Measurements from ENCODE around the gene CCDC81. TPM values are rescaled to one million over a fixed set of nuclear protein-coding genes. Genes with fewer than 3 reads are reported as not detected.

CCDC81 gene
- total and polyA plus RNA-seq, 4 donors = 2.1 to 17.1 (median 7.1) TPM

- no peak for TF ChIP-seq CTCF (IDR thresholded peaks at IDR 0.05; ENCODE audit: control extremely low read depth, extremely low read depth)
- Histone ChIP-seq H3K9ac (ENCODE audit: insufficient read depth in 1 of 2, low read length in 2 of 2) (no peak overlapping the region), H3K4me3 (no peak overlapping the region), H3K9me3 (ENCODE audit: control insufficient read depth in 4 of 4, insufficient read depth in 3 of 4, low read length in 3 of 4) (no peaks in the 10 kb centered on the region), H3K4me1 (ENCODE audit: control insufficient read depth in 5 of 5, insufficient read depth in 5 of 5, low read length in 5 of 5) (no peaks in the 10 kb centered on the region), H3K36me3 (ENCODE audit: control insufficient read depth in 4 of 4, insufficient read depth in 4 of 4, low read length in 4 of 4) (no peaks in the 10 kb centered on the region), H3K27me3 (ENCODE audit: control insufficient read depth in 3 of 3, insufficient read depth in 3 of 3, low read length in 2 of 3) (no peaks in the 10 kb centered on the region), H3K27ac (ENCODE audit: low read depth in 1 of 2, low read length in 1 of 2) (no peak overlapping the region)
- WGBS, 2 donors = 95 to 99% methylated on average over 2 of the region's 2 CpGs
- no peak for ATAC-seq (ENCODE audit: insufficient read depth, low FRiP score)
- DNase-seq = no peak
These were observed 21.7 kb downstream of the CCDC81 start for GRCh38 chr11:86396396-86396795.

GRCh38 chr11:86397351-86397750, 22.7 kb downstream of the CCDC81 start:
- Histone ChIP-seq H3K9ac (ENCODE audit: insufficient read depth in 1 of 2, low read length in 2 of 2) (no peak overlapping the region), H3K4me1 (ENCODE audit: control insufficient read depth in 5 of 5, insufficient read depth in 5 of 5, low read length in 5 of 5) (no peaks in the 10 kb centered on the region), H3K4me3 (no peak overlapping the region), H3K27me3 (ENCODE audit: control insufficient read depth in 3 of 3, insufficient read depth in 3 of 3, low read length in 2 of 3) (no peaks in the 10 kb centered on the region), H3K36me3 (ENCODE audit: control insufficient read depth in 4 of 4, insufficient read depth in 4 of 4, low read length in 4 of 4) (no peaks in the 10 kb centered on the region), H3K9me3 (ENCODE audit: control insufficient read depth in 4 of 4, insufficient read depth in 3 of 4, low read length in 3 of 4) (no peaks in the 10 kb centered on the region), H3K27ac (ENCODE audit: low read depth in 1 of 2, low read length in 1 of 2) (no peak overlapping the region)
- no peak for ATAC-seq (ENCODE audit: insufficient read depth, low FRiP score)
- peak in 1 of 3 donors; percentile 32 for DNase-seq
- TF ChIP-seq CTCF (IDR thresholded peaks at IDR 0.05; ENCODE audit: control extremely low read depth, extremely low read depth) = no peak

- Histone ChIP-seq H3K4me3 (no peak overlapping the region), H3K27ac (ENCODE audit: low read depth in 1 of 2, low read length in 1 of 2) (no peak overlapping the region), H3K9ac (ENCODE audit: insufficient read depth in 1 of 2, low read length in 2 of 2) (no peak overlapping the region), H3K36me3 (ENCODE audit: control insufficient read depth in 4 of 4, insufficient read depth in 4 of 4, low read length in 4 of 4) (no peaks in the 10 kb centered on the region), H3K4me1 (ENCODE audit: control insufficient read depth in 5 of 5, insufficient read depth in 5 of 5, low read length in 5 of 5) (no peaks in the 10 kb centered on the region), H3K27me3 (ENCODE audit: control insufficient read depth in 3 of 3, insufficient read depth in 3 of 3, low read length in 2 of 3) (no peaks in the 10 kb centered on the region), H3K9me3 (ENCODE audit: control insufficient read depth in 4 of 4, insufficient read depth in 3 of 4, low read length in 3 of 4) (no peaks in the 10 kb centered on the region)
- no peak for DNase-seq
- no peak for ATAC-seq (ENCODE audit: insufficient read depth, low FRiP score)
- 96 to 99% methylated on average over 3 of the region's 3 CpGs for WGBS, 2 donors
- TF ChIP-seq CTCF (IDR thresholded peaks at IDR 0.05; ENCODE audit: control extremely low read depth, extremely low read depth) = no peak
These were observed 23.4 kb downstream of the CCDC81 start for GRCh38 chr11:86398106-86398505.

GRCh38 chr11:86403458-86403857, 28.8 kb downstream of the CCDC81 start:
- no peak overlapping the region for H3K27ac ChIP-seq (ENCODE audit: low read depth in 1 of 2, low read length in 1 of 2)
- H3K4me3 ChIP-seq = no peak overlapping the region
- ATAC-seq (ENCODE audit: insufficient read depth, low FRiP score) (no peak), DNase-seq (no peak)
- H3K36me3 ChIP-seq (ENCODE audit: control insufficient read depth in 4 of 4, insufficient read depth in 4 of 4, low read length in 4 of 4) = no peaks in the 10 kb centered on the region
- WGBS, 2 donors = 75 to 78% methylated on average over 1 of the region's 1 CpG
- H3K9ac ChIP-seq (ENCODE audit: insufficient read depth in 1 of 2, low read length in 2 of 2) = no peak overlapping the region
- H3K27me3 ChIP-seq (ENCODE audit: control insufficient read depth in 3 of 3, insufficient read depth in 3 of 3, low read length in 2 of 3) = no peaks in the 10 kb centered on the region
- no peaks in the 10 kb centered on the region for H3K4me1 ChIP-seq (ENCODE audit: control insufficient read depth in 5 of 5, insufficient read depth in 5 of 5, low read length in 5 of 5)
- TF ChIP-seq CTCF (IDR thresholded peaks at IDR 0.05; ENCODE audit: control extremely low read depth, extremely low read depth) = no peak
- H3K9me3 ChIP-seq (ENCODE audit: control insufficient read depth in 4 of 4, insufficient read depth in 3 of 4, low read length in 3 of 4) = no peaks in the 10 kb centered on the region
